HG03095 (cell line): ENCODE measurements around the gene RPL12.
"Not testable (repeated sequence)": the region's sequence is repeated elsewhere in the genome, so short reads cannot be mapped to it uniquely, and the experiment has no call there.

Experiments used
- ATAC-seq: cut with Tn5 transposase; IDR thresholded peaks from one replicate; pipeline ENCODE4 v1.9.1; 2021; ENCODE audit warnings: moderate library complexity; ENCODE audit not compliant: unreplicated experiment

Gene RPL12

GRCh38 chr9:127470662-127471061 lies 19.5 kb upstream of the RPL12 start:
- no peak for ATAC-seq

- ATAC-seq = no peak
Measured at GRCh38 chr9:127467621-127468020, 16.4 kb upstream of the RPL12 start.

DNA sequence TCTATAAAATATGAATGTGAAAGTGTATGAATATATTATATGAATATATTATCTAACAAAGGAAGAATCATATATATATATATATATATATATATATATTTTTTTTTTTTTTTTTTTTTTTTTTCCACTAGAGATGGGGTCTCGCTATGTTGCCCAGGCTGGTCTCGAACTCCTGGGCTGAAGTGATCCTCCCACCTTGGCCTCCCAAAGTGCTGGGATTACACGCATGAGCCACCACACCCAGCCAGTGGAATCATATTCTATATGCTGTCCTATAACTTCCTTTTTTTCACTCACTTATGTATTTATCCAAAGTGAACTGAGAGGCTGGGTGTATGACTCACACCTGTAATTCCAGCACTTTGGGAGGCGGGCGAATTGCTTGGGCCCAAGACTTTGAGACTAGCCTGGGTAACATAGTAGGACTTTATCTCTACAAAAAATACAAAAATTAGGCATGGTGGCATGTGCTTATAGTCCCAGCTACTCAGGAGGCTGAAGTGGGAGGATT lies 15.3 kb upstream of the RPL12 start:
- not testable (repeated sequence) for ATAC-seq

DNA sequence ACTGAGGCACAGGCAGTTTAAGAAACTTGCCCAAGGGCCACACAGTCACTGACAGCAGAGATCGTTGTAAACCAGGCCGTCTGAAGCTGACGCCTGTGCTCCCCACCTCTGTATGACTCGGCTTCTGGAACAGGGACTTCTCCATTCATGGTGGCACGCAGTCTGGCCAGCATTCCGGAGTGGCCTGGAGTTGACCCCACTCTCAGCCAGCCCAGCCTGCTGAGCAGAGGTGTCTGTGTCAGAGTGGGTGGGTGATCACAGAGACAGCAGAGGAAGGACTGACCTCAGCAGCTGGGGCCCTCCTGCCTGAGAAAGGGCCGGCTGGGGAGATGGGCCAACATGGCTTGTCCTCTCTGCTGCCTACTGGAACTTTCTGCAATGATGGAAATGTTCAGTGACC lies 12.7 kb upstream of the RPL12 start:
- no peak for ATAC-seq

- no peak for ATAC-seq
Measured at GRCh38 chr9:127463382-127463781, 12.2 kb upstream of the RPL12 start.

DNA sequence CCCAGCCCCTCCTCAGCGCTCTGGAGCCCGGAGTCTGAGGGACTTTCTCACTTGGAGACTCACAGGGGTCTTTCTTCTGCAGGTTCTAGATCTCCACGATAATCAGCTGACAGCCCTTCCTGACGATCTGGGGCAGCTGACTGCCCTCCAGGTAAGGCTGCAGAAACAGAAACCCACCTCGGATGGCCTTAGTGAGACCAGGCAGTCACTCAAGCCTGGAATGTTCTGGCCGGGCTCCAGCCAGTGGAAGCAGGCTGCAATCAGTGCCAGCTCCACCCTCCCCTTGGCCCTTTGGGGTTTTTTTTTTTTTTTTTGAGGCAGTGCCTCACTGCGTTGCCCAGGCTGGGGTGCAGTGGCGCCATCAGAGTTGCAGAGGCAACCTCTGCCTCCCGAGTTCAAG lies 7.7 kb upstream of the RPL12 start:
- no peak for ATAC-seq

DNA sequence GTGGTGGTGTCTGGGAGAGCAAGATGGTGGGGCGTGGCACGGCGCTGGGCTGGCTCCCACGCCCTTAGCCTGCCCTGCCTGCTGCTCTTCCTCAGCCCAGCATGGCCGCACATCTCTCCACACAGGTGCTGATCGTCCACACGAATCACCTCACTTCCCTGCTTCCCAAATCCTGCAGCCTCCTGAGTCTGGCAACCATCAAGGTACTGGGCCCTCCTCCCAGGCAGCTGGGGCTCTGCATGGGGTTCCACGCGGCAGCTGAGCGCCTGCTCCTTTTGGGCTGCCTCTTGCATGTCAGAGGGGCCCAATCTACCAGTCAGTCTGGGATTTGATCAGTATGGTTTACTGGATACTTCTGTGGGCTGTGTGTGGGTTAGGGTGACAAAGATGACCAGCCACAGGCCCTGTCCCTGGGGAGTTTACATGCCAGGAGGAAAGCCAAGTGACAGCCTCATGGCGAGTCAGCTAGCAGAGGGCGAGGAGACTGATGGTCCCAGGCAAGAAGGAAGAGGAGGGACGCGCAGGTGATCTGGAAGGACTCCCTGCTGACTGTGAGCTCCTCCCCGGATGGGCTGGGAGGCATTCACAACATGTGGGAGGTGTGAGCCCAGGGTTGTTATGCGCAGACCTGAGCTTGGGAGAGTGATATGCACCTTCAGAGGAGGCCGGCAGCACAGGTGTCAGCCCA lies 6.1 kb upstream of the RPL12 start:
- no peak for ATAC-seq

DNA sequence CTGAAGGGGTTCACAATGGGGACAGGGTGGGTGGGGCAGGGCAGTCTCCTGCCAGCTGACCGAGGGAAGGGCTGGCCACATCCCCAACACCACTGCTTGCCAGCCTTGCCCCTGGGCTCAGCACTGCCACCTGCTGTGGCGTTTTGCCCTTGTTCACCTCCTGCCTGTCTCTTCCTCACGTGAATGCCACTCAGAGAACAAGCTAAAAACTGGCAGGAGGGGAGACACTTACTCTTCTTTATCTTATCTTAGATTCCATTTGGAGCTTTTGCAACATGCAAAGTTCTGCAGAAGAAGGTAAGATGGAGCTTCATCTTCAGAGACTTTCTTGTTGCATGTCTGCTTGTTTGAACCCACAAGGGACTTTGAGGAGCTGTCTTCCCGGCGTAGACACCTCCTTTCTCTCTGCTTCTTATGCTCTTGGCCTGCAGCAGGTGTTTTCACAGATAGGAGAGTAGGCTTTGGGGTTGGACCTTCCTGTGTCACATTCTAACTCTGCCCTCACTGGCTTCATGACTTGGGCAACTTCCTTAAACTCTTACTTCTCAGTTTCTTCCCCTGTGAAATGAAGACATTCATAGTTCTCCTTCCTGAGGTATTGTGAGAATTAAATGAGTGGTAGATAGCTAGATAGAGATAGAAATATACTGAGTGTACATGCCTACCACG lies 4.3 kb upstream of the RPL12 start:
- ATAC-seq = no peak

- ATAC-seq = no peak
Measured at GRCh38 chr9:127452691-127453090, 1.5 kb upstream of the RPL12 start.

DNA sequence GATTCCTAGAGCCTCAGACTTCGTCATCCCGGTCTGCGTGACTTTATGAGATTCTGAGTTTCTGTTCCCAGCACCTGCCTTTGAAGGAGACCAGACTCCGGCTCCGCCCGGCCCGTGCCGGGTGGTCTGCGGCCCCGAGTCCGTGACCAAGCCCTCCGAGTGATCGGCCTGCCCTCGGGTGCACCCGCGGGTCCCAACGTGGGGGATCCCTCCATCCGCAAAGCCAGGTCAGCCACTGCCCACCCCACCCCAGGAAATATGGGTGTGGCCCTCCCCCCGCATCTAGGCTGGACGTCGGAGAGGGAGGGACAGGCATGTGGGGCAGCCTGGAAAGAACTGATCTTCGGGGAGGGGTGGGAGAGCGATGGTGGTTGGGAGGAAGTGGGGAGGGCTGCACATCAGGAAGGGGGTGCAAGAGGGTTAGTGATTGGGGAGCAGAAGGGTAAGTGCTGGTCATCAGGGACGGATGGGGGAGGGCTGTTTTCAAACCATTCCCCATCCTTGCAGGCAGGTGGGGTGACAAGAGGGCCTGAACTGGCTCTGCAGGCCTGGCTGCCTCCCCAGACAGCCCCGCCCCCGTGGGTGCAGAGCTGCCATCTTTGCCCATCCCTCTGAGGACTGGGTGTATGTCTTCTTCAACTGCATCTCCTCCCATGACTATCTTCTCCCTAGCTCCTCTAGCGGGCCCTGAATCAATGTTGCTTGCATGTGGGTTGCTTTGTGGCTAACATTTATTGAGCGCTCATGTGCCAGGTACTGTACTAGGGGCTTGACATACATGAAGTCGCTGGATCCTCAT lies 851 bp upstream of the RPL12 start:
- ATAC-seq = peak; percentile 5

- ATAC-seq = peak; percentile 10
Measured at GRCh38 chr9:127451608-127451857, 327 bp upstream of the RPL12 start.

- ATAC-seq = no peak
Measured at GRCh38 chr9:127450243-127450760, 904 bp downstream of the RPL12 start.

GRCh38 chr9:127449332-127449966 lies 1.8 kb downstream of the RPL12 start:
- no peak for ATAC-seq

DNA sequence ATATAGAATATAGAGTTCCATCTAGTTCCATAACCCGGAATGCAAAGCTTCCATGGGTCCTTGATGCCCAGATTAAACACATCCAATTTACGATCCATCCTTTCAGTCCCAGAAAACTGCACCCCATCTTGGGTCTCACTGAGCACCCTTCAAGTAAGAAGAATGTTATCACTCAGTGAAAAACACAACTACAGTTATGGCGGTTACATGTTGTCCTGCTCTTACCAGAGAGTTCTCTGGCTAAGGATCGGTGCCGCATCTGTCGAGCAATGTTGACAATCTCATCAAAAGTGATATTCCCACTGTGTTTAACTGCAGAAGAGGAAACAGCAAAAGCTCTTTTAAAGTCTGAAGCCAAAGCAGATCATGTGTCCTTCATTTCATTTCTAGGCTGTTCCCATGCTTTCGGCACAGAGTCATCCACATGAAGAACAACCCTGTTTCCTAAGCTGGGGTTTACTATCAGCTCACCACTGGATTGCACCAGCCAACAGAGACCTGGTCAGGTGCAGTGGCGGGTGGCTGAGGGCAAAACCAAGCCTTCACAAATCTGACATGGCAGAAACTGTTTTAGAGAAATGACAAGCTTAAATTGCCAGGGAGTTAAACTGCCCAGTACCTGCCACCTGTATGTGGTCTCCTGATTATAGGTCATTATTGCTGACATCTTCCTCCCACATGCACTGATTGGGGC lies 2.9 kb downstream of the RPL12 start:
- ATAC-seq = no peak

GRCh38 chr9:127447416-127448111 lies 3.6 kb downstream of the RPL12 start:
- no peak for ATAC-seq

GRCh38 chr9:127446713-127447415 lies 4.3 kb downstream of the RPL12 start:
- ATAC-seq = no peak

GRCh38 chr9:127445851-127446712 lies 5.1 kb downstream of the RPL12 start:
- ATAC-seq = no peak
